HuH-7.5 (cell line): ENCODE results near the gene PLXNB3.

Experiments
- DNase-seq: peaks from one replicate; pipeline ENCODE4 v3.0.0; 2011; ENCODE audit warnings: low spot score

Gene PLXNB3

DNA sequence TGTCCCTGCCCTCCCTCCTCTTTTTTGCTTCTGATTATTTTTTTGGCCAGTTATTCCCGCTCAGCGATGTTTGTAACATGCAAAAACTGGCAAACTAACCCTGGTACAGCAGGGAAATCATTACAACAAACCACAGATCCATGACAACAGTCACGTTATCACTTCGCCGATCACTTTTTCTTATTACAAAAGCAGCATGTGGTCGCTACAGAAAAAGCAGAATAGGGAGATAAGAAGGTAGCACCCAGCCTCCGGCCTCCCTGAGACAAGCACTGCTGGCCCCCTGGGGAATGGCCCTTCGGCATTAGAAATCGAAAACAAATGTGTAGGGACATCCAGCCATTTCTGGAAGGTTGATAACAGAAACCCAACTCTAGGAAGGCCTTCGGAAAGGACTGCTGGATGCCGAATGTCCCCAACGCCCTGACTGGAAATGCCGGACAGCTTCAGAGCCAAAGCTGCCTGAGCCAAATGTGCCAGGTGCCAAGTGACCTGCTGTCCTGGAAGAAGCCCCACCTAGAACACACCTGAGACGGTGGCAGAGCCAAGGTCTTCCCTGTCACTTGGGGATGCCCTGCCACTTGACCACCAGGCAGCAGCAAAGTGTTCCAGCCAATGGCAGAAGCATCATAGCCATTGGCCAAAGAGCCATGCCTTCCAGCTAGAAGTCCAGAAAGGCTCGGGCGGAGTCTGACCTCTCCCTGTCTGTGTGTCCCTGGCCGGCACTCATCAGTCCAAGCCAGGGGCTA is 27.2 kb downstream of the PLXNB3 start:
- no peak for DNase-seq

DNA sequence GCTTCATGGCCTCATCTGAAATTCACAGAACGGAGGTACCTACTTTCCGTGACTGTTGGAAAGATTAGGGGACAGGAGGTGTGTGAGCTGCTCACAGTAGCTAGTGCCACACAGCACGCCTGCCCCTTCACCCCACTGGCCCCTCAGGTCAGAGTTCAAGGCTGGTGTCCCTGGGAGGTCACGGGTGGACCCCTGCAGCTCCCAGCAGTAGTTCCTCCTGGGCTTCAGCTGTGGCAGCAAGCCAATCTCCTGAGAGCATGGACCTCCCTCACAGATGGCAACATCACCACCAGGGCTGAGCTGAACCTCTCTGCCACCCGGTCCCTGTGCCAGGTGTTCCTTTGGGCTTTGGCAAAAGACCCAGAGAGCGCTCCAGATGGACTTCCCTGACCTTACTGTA is 28.3 kb downstream of the PLXNB3 start:
- DNase-seq = no peak

DNA sequence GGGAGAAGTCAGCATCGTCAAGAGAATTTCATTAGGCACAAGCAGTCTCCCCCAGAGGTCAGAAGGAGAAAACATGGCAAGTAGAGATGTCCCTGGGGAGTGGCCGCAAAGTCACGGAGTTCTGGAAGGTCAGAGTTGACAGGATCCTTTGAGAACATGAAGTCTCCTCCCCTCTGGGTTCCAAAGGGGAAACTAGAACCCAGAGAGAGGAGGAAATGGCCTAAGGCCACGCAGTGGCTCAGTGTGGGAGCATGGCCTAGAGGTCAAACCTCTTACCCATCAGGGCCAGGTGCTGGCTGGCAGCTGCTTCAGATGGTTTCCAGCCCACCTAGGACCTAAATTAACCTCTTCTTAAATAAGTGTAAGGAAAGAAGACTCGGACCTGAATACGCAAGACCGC is 29.2 kb downstream of the PLXNB3 start:
- DNase-seq = no peak

DNA sequence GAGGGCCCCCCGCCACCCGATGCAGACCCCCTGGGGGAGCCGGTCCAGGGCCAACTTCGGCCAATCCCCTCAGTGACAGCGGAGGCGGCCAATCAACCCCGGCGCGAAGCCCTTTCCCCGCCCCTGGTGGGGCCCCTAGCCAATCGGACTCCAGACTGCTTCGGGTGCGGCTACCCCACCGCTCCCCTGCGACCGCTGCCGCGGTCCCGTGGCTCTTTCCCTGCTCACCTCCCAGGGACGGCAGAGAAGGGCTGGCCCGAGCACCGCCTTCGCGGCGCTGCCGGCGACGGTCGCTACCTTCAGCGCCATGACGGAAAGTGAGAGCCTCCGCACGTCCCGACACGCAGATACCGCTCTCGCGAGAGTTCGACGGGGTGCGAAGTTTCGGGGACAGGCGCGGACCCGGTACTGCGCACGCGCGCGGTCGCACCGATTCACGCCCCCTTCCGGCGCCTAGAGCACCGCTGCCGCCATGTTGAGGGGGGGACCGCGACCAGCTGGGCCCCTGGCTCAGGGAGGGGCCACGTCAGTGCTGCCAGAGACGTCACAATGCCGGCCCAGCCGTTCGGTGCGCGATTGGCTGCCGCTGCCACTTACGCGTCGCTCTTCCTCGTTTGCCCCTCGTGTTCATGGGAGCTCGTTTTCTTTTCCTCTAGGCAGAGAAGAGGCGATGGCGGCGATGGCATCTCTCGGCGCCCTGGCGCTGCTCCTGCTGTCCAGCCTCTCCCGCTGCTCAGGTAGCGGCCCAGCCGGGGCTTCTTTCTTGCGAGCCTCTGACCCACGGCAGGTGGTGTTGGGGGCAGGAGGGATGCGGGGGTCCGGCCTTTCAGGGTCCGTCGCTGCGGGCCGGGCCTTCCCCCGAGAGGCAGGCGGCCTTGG is 30.2 kb downstream of the PLXNB3 start, which contains the start of the genes IDH3G and SSR4:
IDH3G (minus strand) TSS at position 358 of the 879 bp plus-strand sequence; CDS start at position 309, 49 bp downstream.
SSR4 (plus strand) TSS at position 651 of the 879 bp plus-strand sequence; CDS start at position 671, 20 bp downstream.
- DNase-seq = peak; percentile 96

DNA sequence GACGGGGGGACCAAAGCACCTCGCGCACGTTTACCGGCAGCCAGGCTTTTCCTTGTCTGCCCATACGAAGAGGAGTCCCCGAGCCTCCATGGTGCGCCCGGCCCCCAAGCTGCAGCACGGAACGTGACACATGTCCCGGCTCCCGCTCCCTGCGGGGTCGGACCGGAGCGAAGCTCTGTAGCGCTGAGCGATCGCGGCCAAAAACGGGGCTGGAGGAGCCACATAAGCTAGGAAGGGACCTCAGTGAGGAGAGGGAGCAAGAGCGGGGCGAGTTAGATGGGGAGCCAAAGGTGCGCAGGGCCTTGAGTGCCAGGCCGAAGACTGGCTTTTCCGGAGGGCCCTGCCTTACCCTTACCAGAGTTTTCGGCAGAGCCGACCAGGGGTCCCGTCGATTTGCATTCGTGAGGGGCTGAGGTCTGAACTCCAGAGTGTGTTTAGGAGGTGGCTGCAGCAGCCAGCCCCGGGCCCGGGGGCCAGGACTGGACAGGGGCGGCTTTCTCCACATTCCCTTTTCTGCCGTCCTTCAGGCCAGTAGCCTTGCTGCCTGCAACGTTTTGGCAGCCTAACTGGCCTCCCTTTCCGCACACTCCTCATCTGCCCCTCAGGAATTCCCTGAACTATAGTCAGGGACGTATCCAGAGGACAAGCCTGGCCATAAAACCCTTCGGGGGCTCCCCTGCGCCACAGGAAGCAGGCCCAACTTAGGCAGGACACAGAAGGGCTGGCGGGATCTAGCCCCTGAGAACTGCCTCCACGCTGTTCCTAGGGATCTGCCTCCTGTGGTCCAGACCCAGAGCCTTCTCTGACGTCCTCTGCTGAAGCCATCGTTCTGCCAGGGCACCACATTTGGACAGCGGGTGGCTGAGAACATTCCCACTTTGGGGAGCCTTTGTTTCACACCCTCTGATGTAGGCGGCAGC is 31.1 kb downstream of the PLXNB3 start:
- no peak for DNase-seq

DNA sequence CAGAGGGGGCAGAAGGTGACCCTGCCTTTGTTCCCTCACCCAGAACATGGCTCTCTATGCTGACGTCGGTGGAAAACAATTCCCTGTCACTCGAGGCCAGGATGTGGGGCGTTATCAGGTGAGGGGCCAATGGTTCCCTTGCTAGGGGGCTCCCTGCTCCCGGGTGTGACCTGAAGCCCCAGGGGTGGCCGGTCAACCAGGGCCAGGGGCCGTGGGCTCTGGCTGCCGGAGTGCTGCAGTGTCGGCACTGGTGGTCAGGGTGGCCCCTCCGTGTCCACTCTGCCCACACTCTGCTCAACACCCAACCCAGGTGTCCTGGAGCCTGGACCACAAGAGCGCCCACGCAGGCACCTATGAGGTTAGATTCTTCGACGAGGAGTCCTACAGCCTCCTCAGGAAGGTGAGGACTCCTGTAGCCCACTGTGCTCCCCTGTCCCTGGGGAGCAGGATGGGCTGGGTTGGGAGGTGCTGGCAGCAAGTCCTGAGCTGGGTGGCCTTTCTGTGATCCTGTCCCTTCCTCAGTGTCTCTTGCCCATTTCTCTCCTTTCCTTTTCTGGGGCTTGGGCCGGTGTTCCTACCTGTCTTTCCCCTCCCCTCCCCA is 33.5 kb downstream of the PLXNB3 start:
- no peak for DNase-seq

DNA sequence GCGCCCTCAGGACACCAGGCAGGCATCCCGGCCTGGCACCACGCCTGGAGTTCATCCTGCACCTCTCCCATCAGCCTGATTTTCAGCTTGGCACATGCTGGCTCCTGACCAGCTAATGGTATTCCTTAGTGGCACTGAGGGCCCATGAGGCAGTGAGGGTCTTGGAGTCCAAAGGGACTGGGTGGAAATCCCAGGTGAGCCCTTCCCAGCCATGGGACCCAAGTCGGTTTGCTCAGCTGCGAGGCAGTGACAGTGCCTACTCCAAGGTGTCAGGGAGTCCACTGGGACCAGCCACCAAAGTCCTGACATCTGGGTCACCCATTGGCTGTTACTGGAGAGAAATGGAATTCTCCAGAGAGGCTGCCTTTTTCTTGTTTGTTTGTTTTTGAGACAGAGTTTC is 35.3 kb downstream of the PLXNB3 start:
- DNase-seq = no peak

DNA sequence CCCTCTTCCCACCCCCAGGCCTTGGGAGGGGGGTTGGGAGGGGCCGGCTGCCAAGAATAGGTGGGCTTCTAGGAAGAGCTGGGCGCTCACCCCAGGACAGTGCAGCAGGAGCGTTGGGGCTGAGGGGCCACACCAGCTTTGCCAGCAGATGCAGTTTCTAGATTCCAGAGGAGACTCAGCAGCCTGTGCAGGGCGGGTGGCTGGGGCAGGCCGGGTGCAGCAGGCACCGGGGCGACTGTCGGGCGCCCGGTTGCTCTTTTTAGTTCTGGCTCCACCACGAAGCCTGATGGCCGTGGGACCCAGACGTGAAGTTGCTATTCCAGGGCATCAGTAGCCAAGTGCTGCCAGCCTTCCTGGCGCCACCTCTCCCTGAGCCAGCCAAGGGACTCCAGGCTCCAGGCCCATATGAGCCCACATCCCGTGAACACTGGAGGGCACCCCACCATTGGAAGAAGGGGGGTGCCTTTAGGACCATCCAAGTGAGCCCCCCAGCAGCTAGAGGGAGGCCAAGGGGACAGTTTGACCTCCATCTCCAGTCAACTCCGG is 36.2 kb downstream of the PLXNB3 start:
- no peak for DNase-seq

DNA sequence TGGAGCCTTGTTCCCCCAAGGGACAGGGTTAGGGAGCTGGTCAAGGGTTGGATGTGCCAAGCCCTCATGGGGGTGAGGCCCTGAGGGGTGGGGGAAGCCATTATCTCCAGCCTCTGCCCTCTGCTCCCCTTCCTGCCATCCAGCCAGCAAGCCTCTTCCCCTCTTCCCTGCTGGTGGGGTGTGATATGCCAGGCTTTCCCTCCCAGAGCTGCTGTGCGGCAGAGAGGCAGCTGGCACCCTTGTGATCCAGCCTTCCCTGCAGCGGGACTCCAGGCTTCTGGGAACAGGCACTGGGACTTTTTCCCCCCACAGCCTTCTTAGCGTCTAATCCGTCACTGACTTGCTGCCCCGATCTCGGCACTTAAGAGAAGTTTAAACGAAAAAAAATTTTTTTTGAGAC is 36.7 kb downstream of the PLXNB3 start:
- no peak for DNase-seq

DNA sequence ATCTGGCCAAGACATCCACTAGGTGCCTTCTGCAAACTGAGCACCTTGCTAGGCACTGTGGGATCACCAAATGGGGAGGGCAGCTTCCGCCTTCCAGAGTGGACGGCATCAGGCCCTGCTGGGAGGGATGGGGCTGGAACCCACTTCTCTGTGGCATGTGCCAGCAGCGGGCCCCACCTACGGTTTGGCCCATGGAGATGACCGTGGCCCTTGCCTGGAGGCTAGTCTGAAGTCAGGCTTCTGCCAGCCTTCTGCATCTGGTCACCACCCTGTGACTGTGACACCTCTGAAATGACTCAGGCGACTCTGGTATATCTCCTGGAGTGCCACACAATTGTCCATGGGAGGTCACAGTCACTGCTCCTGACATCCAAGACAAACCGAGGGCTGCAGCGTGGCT is 37.6 kb downstream of the PLXNB3 start:
- no peak for DNase-seq

DNA sequence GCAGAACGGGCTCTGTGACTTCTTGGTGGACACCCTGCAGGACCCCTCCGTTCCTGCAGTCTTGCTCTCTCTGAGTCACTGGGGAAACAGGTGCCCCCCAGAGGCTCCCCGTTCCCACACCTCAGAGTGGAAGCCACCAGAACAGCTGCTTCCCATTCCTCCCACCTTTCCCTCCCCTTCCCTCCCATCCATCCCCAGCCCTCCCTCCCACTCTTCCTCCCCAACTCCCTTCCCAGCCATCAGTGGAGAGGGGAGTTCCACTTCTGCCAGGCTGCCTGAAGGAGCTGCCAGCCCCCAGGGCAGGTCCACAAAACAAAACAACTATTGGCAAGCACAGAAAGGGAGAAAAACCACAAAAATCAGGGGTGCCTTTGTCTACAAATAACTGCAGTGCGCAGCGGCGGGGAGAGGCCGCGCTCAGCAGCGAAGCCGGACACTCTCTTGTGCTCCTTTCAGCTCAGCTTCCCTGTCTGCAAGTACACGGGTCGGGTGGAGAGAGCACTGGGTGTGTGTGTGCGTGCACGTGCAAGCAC is 38.5 kb downstream of the PLXNB3 start:
- DNase-seq = no peak

DNA sequence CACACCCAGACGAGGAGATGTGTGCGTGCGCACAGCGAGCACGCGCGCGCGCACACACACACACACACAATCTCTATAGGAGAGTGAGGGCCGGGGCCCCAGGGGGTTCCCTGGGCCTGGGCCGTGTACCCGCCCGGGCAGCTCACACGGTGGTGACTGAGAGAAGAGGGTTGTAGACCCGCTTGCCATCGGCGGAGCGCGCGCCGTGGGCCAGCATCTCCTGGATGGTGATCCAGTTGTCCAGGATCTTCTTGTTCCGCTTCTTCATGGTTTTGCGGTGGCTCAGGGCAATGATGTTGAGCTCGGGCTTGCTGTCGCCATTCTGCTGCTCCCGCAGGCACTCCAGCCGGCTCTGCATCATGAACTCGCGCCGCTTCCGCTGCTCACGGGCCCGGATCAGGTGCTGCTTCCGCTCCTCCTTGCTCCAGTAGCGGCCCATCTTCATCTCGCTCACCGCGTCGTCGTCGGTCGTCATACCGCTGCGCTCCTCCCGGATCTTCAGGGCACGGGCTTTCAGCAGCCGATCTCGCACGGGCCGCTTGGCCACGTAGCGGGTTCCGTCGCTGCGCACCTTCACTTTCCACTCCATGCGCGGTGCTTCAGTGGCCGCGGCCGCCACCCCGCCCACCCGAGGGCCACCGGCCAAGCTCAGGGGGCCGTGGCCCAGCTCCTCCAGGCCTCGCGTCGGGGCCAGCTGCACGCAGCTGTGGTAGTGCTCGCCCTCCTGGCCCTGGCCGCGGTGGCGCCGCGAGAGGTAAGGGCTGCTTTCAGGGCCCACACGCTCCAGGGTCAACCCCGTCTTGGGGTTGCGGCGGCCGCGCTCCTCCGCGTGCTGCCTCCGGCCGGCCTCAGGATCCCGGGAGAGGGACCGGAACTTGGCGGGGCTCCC is 39.4 kb downstream of the PLXNB3 start:
- no peak for DNase-seq

DNA sequence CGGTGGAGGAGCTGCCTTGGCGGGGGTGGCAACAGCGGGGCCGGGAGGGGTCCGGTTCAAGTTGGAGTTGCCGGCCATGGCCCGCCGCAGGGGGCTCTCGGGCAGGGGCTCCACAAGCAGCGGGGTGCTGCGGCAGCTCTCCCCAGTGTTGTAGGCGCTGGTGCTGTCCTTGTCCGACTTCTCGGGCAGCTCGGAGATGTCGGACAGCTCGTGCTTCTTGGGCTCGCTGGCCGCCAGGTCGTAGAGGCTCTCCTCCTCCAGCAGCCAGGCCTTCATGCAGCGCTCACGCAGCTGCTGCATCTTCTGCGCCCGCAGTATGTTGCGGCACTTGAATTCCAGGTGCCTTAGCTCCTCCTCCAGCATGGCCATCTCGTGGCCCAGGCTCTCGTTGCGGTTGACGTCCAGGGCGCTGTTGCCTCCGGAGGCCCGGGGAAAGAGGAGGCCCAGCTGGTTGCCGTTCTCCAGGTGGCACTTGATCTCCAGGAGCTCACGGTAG is 40.1 kb downstream of the PLXNB3 start:
- no peak for DNase-seq

DNA sequence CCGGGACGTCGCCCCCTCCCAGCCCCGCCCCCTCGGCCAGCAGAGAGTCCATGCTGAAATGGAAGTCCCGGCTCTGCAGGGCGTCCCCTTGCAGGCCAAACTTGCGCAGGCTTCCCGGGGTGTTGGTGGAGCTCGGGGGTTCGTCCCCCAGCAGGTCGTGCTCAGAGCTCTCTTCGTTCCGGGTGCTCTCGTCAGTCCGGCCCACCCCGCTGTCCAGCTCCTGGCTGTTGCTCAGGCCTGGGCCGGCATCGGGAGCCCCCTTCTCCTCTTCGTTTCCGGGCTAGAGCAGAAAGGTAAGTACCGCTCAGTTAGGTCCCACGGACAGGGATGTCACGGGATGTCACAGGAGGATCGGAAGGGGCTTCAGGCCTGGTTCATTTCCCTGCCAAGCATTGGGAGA is 40.6 kb downstream of the PLXNB3 start:
- DNase-seq = no peak

DNA sequence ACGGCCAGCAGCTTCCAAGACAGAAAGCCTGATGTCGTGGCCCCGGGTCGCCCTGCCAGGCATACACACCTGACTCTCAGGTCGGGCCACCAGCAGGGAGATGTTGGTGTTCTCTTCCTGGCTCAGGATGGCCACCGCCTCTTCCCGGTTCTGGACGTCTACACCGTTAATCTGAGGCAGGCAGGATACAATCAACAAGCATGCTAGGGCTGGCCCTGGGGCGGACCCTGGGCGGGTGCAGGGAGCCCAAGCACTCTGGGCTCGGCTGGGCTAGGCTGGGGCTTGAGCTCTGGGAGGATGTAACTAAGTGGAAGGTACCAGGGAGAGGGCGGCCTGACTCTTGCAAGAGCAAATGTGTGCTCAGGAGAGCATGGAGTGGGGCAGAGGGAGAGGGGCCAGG is 41.4 kb downstream of the PLXNB3 start:
- no peak for DNase-seq

DNA sequence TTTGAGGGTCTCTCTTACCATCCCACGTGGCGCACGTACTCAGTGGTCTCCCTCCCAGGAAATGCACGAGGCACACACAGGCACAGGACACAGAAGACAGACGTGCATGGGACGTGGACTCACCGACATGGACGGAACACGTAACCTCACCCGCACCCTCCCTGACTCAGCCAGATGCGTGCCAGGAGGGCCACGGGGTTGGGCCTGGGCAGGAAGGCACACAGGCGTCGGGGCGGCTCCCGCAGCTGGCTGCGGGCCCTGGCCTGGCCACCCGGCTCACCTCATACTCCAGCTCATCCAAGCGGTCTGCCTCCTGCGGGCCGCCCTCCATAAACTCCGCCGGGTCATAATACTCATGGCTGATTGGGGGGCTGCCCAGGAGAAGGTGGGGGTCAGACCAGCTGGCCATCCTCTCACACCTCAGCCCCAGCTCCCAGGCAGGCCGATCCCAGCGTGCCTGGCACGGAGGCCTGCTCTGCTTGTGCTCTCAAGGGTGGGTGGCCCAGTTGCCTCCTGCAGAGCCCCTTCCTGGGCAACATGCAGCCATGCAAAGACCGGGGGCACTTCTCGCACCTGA is 43.0 kb downstream of the PLXNB3 start:
- DNase-seq = no peak

DNA sequence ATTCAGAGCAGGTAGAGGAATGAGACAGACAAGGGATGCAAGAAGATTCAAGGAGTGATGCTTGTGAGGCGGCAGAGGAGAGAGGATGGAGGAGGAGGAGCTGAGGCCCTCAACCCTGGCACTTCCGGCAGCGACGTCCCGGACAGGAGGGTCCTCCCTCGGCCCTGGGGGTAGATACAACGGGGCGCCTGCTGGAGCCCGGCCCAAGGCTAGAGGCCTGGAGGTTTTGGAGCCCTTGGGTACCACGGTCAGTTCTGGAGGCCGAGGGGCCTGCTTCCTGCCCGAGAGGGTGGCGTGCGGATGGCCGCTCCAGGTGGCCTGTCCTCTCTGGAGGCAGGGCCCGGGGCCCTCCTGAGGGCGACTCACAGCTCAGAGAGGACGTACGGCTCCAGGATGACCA is 43.9 kb downstream of the PLXNB3 start:
- DNase-seq = no peak

DNA sequence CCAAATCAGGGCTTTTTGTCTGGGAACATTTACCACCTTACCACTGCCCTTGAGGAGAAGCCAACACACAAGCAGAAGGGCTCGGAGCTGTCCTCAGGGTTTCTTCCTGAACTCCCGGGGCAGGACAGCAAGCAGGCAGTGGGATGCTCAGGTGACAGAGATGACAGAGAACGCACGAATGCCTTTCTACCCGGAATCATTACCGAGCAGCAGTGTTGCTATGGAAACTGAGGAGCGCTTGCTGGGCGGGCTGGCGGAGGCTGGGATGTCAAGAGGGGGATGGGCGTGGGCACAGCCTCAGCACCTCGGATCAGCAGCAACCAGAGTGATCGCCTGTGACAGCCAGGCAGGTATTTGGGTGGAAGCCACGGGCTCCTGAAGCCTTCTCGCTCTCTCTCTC is 48.2 kb downstream of the PLXNB3 start:
- no peak for DNase-seq

DNA sequence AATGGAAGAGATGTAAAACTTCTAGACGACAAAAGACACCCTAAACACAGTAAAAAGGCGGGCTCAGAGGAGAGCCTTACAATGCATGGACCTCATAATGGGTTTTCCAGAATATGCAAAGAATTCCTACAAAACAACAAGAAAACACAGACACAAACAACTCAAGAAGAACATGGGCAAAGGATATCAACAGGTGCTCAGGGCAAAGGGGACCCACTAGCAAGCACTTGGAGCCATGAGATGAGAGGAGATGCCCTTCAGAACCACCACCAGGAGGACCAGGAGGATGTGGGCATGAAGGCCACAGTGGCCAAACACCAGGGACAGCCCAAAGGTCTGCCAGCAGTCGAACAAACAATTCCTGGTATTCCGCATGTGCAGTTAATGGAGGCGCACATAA is 49.1 kb downstream of the PLXNB3 start:
- no peak for DNase-seq
